ENCODE results near the gene MATCAP1. TPM values are rescaled to one million over a fixed set of nuclear protein-coding genes. Genes with fewer than 3 reads are reported as not detected.

The MATCAP1 gene
- polyA plus RNA-seq, 4 donors = 29.3 to 61.4 (median 42.3) TPM

- no peak for DNase-seq (ENCODE audit: low read depth in 4 of 4, low spot score in 3 of 4)
Observed at GRCh38 chr16:67158637-67159600, 24.8 kb downstream of the MATCAP1 start.

GRCh38 chr16:67157892-67158635, 25.7 kb downstream of the MATCAP1 start:
- DNase-seq (ENCODE audit: low read depth in 4 of 4, low spot score in 3 of 4) = no peak

GRCh38 chr16:67157106-67157748, 26.5 kb downstream of the MATCAP1 start:
- no peak for DNase-seq (ENCODE audit: low read depth in 4 of 4, low spot score in 3 of 4)

- no peak for DNase-seq (ENCODE audit: low read depth in 4 of 4, low spot score in 3 of 4)
Observed at GRCh38 chr16:67156143-67156844, 27.5 kb downstream of the MATCAP1 start.

DNA sequence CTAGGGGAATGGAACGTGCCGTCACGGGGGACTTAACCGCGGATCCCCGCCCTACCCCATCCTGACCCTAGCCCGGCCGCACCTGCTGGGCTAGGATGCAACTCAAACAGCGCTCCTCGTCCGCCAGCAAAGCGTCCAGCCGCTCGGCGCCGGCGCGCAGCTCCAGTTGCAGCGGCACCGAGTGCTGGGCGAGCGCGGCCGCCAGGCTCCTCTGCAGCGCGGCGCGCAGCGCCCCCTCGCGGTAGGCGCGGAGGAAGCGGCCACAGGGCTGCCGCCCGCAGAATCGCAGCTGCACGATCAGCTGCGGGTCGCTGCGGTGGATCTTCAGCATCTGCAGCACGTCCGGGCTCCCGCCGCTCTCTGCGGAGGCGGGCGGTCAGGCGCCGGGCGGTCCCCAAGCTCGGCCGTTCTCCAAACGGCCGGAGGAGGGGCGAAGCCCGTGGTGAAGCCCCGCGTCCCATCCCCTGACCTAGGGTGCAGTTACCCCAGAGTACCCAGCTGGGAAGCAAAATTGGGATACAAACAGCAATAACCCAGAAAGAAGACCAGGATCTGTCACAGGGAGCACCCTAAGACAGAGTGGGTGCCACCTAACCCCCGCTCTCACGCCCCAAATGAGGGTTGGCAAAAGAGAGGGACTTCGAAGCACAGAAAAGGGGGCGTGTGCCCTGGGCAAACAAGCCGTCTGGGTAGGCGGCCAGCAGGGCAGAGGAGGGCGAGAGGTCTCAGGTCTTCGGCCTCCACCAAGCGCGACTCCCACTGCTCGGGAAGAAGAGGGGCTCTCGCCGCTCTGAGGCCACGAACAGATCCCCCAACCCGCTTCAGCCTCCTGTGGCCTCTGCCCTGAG, 28.2 kb downstream of the MATCAP1 start:
- no peak for DNase-seq (ENCODE audit: low read depth in 4 of 4, low spot score in 3 of 4)

DNA sequence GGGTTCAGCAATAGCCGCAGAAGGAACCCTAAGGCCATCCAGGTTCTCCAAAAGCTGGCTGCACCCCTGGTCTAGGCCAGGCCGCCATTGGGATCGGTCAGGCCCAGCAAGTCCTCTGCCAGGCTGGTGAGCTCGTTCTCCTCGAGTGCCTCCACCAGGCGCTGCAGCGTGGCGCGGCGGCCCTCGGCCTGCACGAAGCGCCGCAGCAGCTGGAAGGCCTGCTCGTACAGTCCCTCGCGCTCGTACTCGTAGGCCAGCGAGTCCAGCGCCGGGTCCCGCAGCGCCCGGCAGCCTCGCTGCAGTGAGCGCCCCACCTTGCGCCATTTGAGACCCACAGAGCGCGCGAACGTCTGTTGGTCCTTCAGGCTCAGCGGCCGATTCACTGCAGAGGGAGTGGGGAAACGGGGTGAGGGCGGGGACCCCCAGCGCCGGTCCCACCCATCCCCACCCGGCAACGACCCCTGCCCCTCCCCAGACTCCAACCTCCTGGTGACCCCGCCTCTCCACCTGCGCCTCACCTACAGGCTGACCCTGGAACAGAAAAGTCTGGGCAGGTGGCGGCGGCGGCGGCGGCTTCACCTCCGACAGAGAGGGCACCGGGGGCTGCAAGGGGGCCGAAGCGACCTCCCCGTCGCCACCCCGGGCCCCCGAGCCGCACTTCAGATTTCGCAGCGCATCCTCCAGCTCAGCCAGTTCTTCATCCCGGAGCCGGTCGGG, 29.0 kb downstream of the MATCAP1 start:
- no peak for DNase-seq (ENCODE audit: low read depth in 4 of 4, low spot score in 3 of 4)

- DNase-seq (ENCODE audit: low read depth in 4 of 4, low spot score in 3 of 4) = no peak
Observed at GRCh38 chr16:67151431-67152097, 32.2 kb downstream of the MATCAP1 start.

DNA sequence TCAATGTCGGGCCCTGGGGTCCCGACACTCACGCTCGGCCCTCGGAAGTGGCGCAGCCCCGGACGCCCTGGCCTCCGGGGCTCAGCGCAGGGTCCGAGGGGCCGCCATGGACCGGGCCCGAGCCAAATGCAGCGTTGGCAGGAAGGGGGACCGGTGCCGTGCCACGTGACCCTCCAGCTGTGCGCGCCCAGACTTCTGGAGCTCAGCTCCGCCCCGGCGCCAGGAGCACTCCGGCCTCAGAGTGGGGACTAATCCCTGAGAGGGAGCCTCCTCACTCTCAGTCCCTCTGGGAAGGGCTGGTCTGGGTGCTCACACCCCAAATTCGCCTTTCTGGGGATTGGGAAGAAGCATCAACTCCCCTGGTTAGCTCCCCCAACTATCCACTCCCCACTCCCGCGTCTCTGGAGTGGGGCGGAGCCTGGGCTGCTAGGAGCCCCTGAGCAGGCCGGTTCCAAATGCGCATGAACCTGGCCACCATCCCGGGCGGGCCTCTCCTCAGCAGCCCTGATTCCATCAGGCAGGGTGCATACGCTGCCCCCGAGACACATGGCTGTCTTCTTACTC, 32.8 kb downstream of the MATCAP1 start, which contains the start of gene B3GNT9:
Gene B3GNT9 (minus strand): TSS at position 166 of the 564 bp plus-strand sequence. CDS start 513 bp downstream, outside the sequence.
- DNase-seq (ENCODE audit: low read depth in 4 of 4, low spot score in 3 of 4) = no peak

GRCh38 chr16:67150047-67150832, 33.5 kb downstream of the MATCAP1 start:
- no peak for DNase-seq (ENCODE audit: low read depth in 4 of 4, low spot score in 3 of 4)

- DNase-seq (ENCODE audit: low read depth in 4 of 4, low spot score in 3 of 4) = no peak
Observed at GRCh38 chr16:67149276-67150046, 34.3 kb downstream of the MATCAP1 start.

DNA sequence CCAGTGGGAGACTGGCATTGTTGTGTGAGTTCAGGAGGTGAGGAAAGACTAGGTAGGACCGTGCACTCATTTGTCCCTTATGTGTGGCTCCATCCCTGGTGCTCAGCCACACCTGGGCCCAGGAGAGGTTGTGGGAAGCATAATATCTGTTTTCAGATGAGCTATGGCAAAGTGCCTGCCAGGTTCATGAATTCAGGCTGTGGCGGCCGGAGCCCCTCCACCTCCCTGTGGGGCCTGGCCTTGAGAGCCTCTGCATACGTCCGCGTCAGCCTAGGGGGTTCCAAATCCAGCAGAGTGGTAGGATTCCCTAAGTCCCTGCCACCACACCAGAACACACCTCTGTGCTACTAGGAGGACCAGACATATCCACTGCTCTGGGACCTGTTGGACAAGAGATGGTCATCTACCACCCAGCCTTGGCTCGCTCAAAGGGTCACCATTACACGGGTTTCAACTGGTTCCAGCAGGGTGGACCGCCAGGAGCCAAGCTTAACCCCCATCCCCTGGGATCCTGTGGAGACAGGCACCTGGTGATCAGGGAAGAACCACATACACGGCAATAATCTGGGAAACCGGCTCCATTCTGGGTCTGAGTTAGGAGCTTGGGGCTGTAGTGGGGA, 35.0 kb downstream of the MATCAP1 start:
- no peak for DNase-seq (ENCODE audit: low read depth in 4 of 4, low spot score in 3 of 4)

- DNase-seq (ENCODE audit: low read depth in 4 of 4, low spot score in 3 of 4) = no peak
Observed at GRCh38 chr16:67148221-67148620, 35.5 kb downstream of the MATCAP1 start.

DNA sequence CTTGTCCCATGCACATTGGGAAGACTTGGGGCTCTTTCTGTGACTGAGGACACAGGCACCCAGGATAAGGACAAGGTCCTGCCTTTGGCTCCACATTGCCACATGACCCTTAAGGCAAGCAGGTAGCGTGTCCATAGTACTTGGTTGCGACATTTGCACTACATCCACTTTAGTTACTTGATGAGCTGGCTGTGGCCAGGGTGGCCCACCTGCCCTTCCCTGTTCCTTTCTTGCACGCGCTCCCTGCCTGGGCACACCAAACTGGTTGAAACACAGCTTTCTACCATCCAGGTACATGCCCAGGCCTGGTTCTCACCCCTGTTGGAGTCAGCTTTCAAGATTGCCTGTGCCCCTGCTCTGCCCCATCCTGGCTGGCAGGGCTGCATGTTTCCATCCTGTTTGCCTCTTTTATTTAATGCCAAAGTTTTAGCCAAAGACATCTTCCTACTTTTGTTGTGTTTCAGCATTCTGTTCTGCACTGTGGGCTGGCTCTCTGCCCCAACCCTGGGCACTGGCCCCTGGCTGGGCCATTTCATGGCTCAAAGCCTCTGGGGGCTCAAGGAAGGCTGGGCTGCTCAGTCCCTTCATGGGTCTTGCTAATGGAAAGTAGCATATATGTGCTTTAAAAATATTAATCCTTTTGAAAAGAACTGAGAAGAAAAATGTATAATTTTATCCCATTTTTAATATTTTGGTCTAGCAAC, 36.2 kb downstream of the MATCAP1 start:
- no peak for DNase-seq (ENCODE audit: low read depth in 4 of 4, low spot score in 3 of 4)

DNA sequence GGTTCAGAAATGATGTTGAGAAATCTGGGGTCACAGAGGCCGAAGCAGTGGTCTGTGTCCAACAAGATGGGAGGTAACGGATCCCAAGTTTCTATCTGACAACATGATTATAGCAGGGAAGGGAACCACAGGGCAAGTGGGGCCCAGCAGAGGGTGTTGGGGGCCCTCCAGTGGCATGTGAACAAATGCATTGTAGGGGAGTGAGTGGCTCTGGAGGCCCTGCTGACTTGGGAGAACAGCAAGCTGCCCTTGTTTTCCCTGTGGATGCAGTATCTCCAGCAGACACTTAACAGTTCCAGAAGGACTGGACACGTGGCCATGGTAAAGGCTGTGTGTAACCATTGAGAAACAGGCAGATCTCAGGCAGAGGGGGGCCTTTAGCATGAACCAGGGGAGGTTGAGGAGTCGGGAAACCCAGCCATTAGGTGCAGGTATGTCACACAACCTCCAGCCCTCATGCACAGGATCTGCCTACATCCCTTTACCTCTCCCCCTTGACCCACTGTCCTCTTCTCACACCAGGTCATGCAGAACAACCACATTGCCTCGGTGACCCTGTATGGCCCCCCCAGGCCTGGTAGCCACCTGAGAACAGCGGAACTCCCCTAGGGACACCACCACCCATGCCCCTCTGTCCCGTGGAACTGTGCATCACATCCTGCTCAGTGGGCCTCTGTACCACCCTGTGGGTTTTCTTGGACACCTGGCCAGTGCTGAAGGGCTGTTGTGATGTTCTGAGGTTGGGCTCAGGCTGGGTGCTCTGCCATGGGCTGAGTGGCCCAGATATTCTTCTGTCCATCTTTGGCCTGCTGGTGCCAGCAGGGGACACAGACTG, 37.0 kb downstream of the MATCAP1 start:
- DNase-seq (ENCODE audit: low read depth in 4 of 4, low spot score in 3 of 4) = no peak
